ENCODE measurements around the gene CEP152.

- TF ChIP-seq CTCF (IDR thresholded peaks at IDR 0.05) (no peak), EZH2 (IDR thresholded peaks at IDR 0.05) (no peak)
These were observed 5.3 kb downstream of the CEP152 start for GRCh38 chr15:48805591-48805990.

Data from neural progenitor cell (in vitro differentiated cells).